Epithelial cell of proximal tubule (primary cell): ENCODE measurements around the gene POLG. TPM values are rescaled to one million over a fixed set of nuclear protein-coding genes. Genes with fewer than 3 reads are reported as not detected.

Source experiments
- DNase-seq: peaks from one replicate; pipeline ENCODE4 v3.0.0-alpha.2; 2011; ENCODE audit warnings: low read depth
- H3K4me3 ChIP-seq: 2 replicates; pipeline ENCODE4 v1.5.1; 2011; ENCODE audit warnings: low read depth, mild to moderate bottlenecking, low read length
- total RNA-seq: library from RNA; depleted of rRNA; stranded (reverse); fragments of >200 nt; gene quantifications from 2 replicates; pipeline ENCODE4 v1.2.3, GENCODE V29; 2015
- TF ChIP-seq, protein P1 (sequence below): conservative IDR thresholded peaks from 2 replicates; pipeline ENCODE4 v1.5.1; 2012; ENCODE audit warnings: low read depth, mild to moderate bottlenecking, low read length

Gene POLG
- total RNA-seq, 1 donor from 2014 or later: 84.6 TPM

DNA sequence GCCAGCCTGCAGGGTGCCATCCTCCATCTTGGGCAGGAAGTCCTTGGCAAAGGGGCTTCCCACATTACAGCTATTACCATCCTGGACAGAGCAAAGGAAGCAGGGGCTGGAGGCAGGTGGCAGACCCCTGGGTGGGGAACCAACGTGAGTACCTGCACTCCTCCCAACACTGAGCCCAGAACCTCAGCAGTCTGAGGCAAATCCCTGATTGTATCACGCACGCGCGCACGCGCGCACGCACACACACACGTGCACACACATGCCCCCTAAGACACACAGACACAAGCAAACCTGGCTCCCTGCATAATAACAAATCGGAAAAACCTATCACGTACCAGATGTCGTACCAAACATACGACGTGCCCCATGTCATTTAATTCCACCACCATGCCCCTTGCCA, 11.8 kb downstream of the POLG start:
- no peak for DNase-seq
- TF ChIP-seq, protein P1, sequence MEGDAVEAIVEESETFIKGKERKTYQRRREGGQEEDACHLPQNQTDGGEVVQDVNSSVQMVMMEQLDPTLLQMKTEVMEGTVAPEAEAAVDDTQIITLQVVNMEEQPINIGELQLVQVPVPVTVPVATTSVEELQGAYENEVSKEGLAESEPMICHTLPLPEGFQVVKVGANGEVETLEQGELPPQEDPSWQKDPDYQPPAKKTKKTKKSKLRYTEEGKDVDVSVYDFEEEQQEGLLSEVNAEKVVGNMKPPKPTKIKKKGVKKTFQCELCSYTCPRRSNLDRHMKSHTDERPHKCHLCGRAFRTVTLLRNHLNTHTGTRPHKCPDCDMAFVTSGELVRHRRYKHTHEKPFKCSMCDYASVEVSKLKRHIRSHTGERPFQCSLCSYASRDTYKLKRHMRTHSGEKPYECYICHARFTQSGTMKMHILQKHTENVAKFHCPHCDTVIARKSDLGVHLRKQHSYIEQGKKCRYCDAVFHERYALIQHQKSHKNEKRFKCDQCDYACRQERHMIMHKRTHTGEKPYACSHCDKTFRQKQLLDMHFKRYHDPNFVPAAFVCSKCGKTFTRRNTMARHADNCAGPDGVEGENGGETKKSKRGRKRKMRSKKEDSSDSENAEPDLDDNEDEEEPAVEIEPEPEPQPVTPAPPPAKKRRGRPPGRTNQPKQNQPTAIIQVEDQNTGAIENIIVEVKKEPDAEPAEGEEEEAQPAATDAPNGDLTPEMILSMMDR: no peak
- no peak overlapping the region for H3K4me3 ChIP-seq

- DNase-seq: no peak
- TF ChIP-seq, protein P1: peak; percentile 30
- no peak overlapping the region for H3K4me3 ChIP-seq
These were observed 12.9 kb downstream of the POLG start for GRCh38 chr15:89321521-89322410.

GRCh38 chr15:89320200-89320599, 14.4 kb downstream of the POLG start:
- no peak for DNase-seq
- H3K4me3 ChIP-seq: no peak overlapping the region
- TF ChIP-seq, protein P1: no peak

- no peak for DNase-seq
- no peak overlapping the region for H3K4me3 ChIP-seq
- TF ChIP-seq, protein P1: no peak
These were observed 14.9 kb downstream of the POLG start for GRCh38 chr15:89319678-89320077.

DNA sequence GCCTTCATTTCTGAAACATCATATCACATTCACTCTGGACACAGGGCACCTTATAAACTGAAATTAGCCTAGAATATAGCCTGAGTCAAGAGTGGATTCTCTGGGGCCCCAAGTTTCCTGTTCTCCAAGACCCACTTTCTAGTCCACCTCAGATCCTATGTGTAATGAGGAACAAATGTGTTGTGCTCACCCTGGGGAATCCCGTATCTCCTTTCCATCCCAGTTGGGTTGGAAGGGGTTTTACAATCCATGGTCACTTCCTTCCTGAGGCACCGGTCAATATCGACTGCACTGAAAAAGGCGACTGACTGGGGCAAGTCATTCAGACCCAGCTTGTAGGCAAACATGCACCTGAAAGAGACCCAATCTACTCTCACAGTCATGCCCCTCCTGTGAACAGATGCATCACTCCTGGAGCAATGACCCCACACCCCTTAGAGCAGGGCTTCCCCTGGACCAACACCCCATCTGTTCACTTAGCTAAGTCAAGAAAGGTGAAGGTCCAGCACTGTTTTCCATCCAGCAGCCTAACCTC, 17.4 kb downstream of the POLG start:
- DNase-seq: no peak
- H3K4me3 ChIP-seq: no peak overlapping the region
- TF ChIP-seq, protein P1: no peak

- TF ChIP-seq, protein P1: no peak
- DNase-seq: no peak
These were observed 18.1 kb downstream of the POLG start for GRCh38 chr15:89316504-89316903.

DNA sequence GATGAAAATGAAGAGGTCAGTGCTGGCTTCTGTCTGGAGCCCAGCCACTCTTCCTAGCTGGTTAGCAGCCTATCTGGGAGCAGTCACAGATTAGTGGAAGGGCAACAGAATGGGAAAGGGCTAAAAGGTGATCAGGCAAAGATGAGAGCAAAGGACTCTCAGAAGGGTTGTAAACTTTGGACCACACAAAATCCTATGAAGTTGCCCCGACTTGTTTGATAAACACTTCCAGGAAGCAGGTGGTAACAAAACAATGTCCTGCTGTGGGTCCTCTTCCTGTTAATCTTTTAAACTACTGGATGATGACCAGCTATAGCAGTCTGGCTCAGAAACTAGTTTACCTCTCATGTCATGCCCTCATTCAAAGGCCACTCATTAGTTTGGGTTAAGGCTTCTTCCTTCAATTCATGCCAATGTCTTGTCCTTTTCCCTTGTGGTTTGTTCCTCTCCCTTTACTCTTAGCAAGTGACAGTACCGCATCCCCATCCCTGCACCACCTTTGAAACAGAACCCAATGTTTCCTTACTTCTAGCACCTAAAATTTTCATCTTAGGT, 19.2 kb downstream of the POLG start:
- TF ChIP-seq, protein P1: no peak
- no peak overlapping the region for H3K4me3 ChIP-seq
- no peak for DNase-seq

More at GRCh38 chr15:89316504-89316903, 18.1 kb downstream of the POLG start:
- no peak overlapping the region for H3K4me3 ChIP-seq
